ENCODE results near the gene NRIP1. TPM values are rescaled to one million over a fixed set of nuclear protein-coding genes. Genes with fewer than 3 reads are reported as not detected.
A peak's percentile ranks its signal among the peaks of the same experiment; 100 is the strongest.

NRIP1 gene
- polyA plus RNA-seq, 1 donor (not counting 4 experiments of a cell fraction or from before 2014, with no cell fraction given): 25.5 TPM

- peaks cover 100% of the 10 kb centered on the region for H3K79me2 ChIP-seq (ENCODE audit: control insufficient read depth, insufficient read depth, low read length)
- peaks cover 6% of the 10 kb centered on the region for H3K9me1 ChIP-seq (ENCODE audit: control insufficient read depth, extremely low read depth, insufficient read depth, low read length)
- TF ChIP-seq CTCF (optimal IDR thresholded peaks at IDR 0.05 in 1 of 3, IDR thresholded peaks at IDR 0.05 in 1 of 3, conservative IDR thresholded peaks at IDR 0.05 in 1 of 3; ENCODE audit: extremely low read depth in 1 of 3, insufficient read depth in 2 of 3, low read length in 3 of 3) (no peak), EZH2 (IDR thresholded peaks at IDR 0.05; ENCODE audit: low read length) (no peak)
- DNase-seq (ENCODE audit: low read depth, low spot score): no peak
- H3K9ac ChIP-seq (ENCODE audit: control insufficient read depth, extremely low read depth, insufficient read depth, low read length): no peak overlapping the region
- peaks cover 0 to 1% of the 10 kb centered on the region in 2 experiments for H3K36me3 ChIP-seq (ENCODE audit: control insufficient read depth in 2 of 2, extremely low read depth in 1 of 2, insufficient read depth in 2 of 2, low read length in 2 of 2)
- H3K9me3 ChIP-seq (ENCODE audit: control insufficient read depth, low read depth, low read length): no peaks in the 10 kb centered on the region
- H3K4me1 ChIP-seq (ENCODE audit: control insufficient read depth, extremely low read depth, insufficient read depth, low read length): no peaks in the 10 kb centered on the region
- peaks cover 26% of the 10 kb centered on the region for H4K20me1 ChIP-seq (ENCODE audit: control insufficient read depth, extremely low read depth, insufficient read depth, low read length)
- no peaks in the 10 kb centered on the region for H3K27me3 ChIP-seq (ENCODE audit: control insufficient read depth, extremely low read depth, insufficient read depth, low read length)
- H3K4me2 ChIP-seq (ENCODE audit: control insufficient read depth, extremely low read depth, insufficient read depth, low read depth, low read length): no peak overlapping the region
- no peak overlapping the region for H3K4me3 ChIP-seq (ENCODE audit: control insufficient read depth in 2 of 3, extremely low read depth in 1 of 3, insufficient read depth in 2 of 3, low read depth in 1 of 3, low read length in 3 of 3)
- H3K27ac ChIP-seq (ENCODE audit: control insufficient read depth, insufficient read depth, low read length): no peak overlapping the region
- dilution Hi-C loops (cut with MboI; ENCODE audit: extremely low pct_ligation_motif_present, low sequenced_read_pairs): no loop called here
- no peak overlapping the region for H2AFZ ChIP-seq (ENCODE audit: control insufficient read depth, low read length)
- peak; percentile 34 for FAIRE-seq
These were observed 10.1 kb downstream of the NRIP1 start for GRCh38 chr21:15054606-15055239.

GRCh38 chr21:15054089-15054488 lies 10.7 kb downstream of the NRIP1 start:
- H3K36me3 ChIP-seq (ENCODE audit: control insufficient read depth in 2 of 2, extremely low read depth in 1 of 2, insufficient read depth in 2 of 2, low read length in 2 of 2): peaks cover 0 to 1% of the 10 kb centered on the region in 2 experiments
- FAIRE-seq: no peak
- no peak overlapping the region for H3K4me2 ChIP-seq (ENCODE audit: control insufficient read depth, extremely low read depth, insufficient read depth, low read depth, low read length)
- no peak overlapping the region for H3K9ac ChIP-seq (ENCODE audit: control insufficient read depth, extremely low read depth, insufficient read depth, low read length)
- peaks cover 26% of the 10 kb centered on the region for H4K20me1 ChIP-seq (ENCODE audit: control insufficient read depth, extremely low read depth, insufficient read depth, low read length)
- H3K9me1 ChIP-seq (ENCODE audit: control insufficient read depth, extremely low read depth, insufficient read depth, low read length): peaks cover 6% of the 10 kb centered on the region
- no peak overlapping the region for H3K4me3 ChIP-seq (ENCODE audit: control insufficient read depth in 2 of 3, extremely low read depth in 1 of 3, insufficient read depth in 2 of 3, low read depth in 1 of 3, low read length in 3 of 3)
- no peak overlapping the region for H3K27ac ChIP-seq (ENCODE audit: control insufficient read depth, insufficient read depth, low read length)
- no peak overlapping the region for H2AFZ ChIP-seq (ENCODE audit: control insufficient read depth, low read length)
- no peaks in the 10 kb centered on the region for H3K9me3 ChIP-seq (ENCODE audit: control insufficient read depth, low read depth, low read length)
- dilution Hi-C loops (cut with MboI; ENCODE audit: extremely low pct_ligation_motif_present, low sequenced_read_pairs): no loop called here
- H3K79me2 ChIP-seq (ENCODE audit: control insufficient read depth, insufficient read depth, low read length): peaks cover 100% of the 10 kb centered on the region
- no peak for DNase-seq (ENCODE audit: low read depth, low spot score)
- no peak for TF ChIP-seq CTCF (optimal IDR thresholded peaks at IDR 0.05 in 1 of 3, IDR thresholded peaks at IDR 0.05 in 1 of 3, conservative IDR thresholded peaks at IDR 0.05 in 1 of 3; ENCODE audit: extremely low read depth in 1 of 3, insufficient read depth in 2 of 3, low read length in 3 of 3)
- no peak for TF ChIP-seq EZH2 (IDR thresholded peaks at IDR 0.05; ENCODE audit: low read length)
- no peaks in the 10 kb centered on the region for H3K27me3 ChIP-seq (ENCODE audit: control insufficient read depth, extremely low read depth, insufficient read depth, low read length)
- H3K4me1 ChIP-seq (ENCODE audit: control insufficient read depth, extremely low read depth, insufficient read depth, low read length): no peaks in the 10 kb centered on the region
